ENCODE data around the gene GTPBP4.
"Not testable (repeated sequence)": the region's sequence is repeated elsewhere in the genome, so short reads cannot be mapped to it uniquely, and the experiment has no call there.

The GTPBP4 gene

DNA sequence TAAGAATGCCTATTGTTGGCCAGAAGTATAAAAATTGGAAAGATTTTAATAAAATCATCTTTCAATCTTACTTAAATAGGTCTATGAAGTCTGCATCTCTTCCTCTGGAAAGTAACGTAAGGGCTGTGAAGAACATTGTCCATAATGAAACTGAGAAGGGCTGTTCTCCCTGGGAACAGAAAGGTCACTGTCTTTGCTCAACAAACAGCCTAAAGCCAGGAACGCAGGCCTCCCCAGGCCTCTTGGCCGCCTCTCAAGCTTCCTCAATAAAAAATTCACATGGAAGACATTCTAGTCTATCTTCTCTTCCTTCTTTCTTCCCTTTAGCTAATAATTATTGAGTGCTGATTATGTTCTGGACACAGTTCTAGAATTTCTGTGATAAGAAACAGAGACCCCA is 46.5 kb downstream of the GTPBP4 start:
- ChIA-PET POLR2A (interaction anchor here (3.2 kb wide), 1 partner anchor 14 kb away, joined by 12 read pairs; the partner anchor contains the start of gene IDI1), CTCF (no interaction called here)
- no peak for TF ChIP-seq L3MBTL2 (conservative IDR thresholded peaks at IDR 0.05)
- TF ChIP-seq HDGF (IDR thresholded peaks at IDR 0.05; ENCODE audit: borderline replicate concordance): no peak
- no peak for TF ChIP-seq BHLHE40 (IDR thresholded peaks at IDR 0.05; ENCODE audit: borderline replicate concordance)
- TF ChIP-seq ZNF384 (IDR thresholded peaks at IDR 0.05): no peak
- TF ChIP-seq TARDBP (IDR thresholded peaks at IDR 0.05): no peak
- DNase-seq (ENCODE audit: extremely low spot score): no peak

DNA sequence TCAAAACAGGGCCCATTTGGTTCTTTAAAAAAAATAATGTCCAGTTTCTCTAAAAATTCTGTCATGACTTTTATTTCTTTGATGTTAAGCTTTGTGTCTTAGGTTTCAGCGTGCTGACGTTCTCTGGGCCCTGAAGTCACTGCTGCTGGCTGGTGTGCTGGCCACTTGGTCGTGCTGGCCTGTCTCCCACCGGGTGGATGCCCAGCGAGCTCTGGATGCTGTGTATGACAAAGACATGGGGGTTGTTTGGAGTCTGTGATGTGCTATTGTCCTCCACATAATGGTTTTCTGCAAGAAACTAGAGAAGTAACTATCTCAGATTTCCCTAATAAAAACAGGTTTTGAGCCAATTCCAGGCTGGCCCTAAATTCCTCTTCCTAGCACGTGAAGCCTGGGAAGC is 47.0 kb downstream of the GTPBP4 start:
- DNase-seq (ENCODE audit: extremely low spot score): no peak
- ChIA-PET POLR2A (interaction anchor here (0.7 to 3.2 kb wide), 2 partner anchors 13 to 14 kb away, joined by 3 to 12 read pairs; partner anchors contain the start of gene IDI1), CTCF (no interaction called here)
- TF ChIP-seq SP1 (IDR thresholded peaks at IDR 0.05) (no peak), HDGF (IDR thresholded peaks at IDR 0.05; ENCODE audit: borderline replicate concordance) (no peak), BHLHE40 (IDR thresholded peaks at IDR 0.05; ENCODE audit: borderline replicate concordance) (no peak), ELF4 (IDR thresholded peaks at IDR 0.05) (no peak), FOXA1 (IDR thresholded peaks at IDR 0.05) (no peak), TARDBP (IDR thresholded peaks at IDR 0.05) (no peak), L3MBTL2 (conservative IDR thresholded peaks at IDR 0.05) (no peak), FOXM1 (IDR thresholded peaks at IDR 0.05; ENCODE audit: borderline replicate concordance) (no peak)

DNA sequence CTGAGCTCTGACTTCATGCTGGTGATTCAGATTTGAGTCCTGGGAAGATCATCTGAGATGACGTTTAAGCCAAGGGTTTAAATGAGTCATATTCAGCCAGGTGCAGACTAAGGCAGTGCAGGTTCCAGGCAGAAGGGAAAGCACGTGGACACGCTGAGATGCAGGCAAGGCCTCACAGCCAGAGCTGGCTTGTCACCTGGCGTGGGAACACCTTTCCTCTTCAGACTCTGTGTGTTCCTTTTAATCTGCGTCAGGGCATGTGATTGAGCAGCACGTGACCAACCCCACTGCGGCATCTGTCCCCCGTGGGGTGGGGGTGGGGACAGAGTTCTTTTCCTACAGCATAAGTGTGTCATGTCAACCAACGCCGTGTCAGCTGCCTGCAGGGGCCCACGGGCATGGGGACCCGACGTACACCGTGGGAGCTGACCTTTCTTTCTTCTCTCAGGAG is 48.1 kb downstream of the GTPBP4 start:
- no peak for DNase-seq (ENCODE audit: extremely low spot score)
- ChIA-PET POLR2A (interaction anchor here (1.0 to 3.2 kb wide), 2 partner anchors 8 to 13 kb away, joined by 3 to 12 read pairs; partner anchors contain the start of gene IDI1), CTCF (no interaction called here)
- TF ChIP-seq BHLHE40 (IDR thresholded peaks at IDR 0.05; ENCODE audit: borderline replicate concordance): no peak
- TF ChIP-seq TARDBP (IDR thresholded peaks at IDR 0.05): no peak
- no peak for TF ChIP-seq ZNF384 (IDR thresholded peaks at IDR 0.05)
- no peak for TF ChIP-seq SUZ12 (IDR thresholded peaks at IDR 0.05)
- TF ChIP-seq ARNT (IDR thresholded peaks at IDR 0.05): no peak
- no peak for TF ChIP-seq L3MBTL2 (conservative IDR thresholded peaks at IDR 0.05)
- TF ChIP-seq, protein P1, sequence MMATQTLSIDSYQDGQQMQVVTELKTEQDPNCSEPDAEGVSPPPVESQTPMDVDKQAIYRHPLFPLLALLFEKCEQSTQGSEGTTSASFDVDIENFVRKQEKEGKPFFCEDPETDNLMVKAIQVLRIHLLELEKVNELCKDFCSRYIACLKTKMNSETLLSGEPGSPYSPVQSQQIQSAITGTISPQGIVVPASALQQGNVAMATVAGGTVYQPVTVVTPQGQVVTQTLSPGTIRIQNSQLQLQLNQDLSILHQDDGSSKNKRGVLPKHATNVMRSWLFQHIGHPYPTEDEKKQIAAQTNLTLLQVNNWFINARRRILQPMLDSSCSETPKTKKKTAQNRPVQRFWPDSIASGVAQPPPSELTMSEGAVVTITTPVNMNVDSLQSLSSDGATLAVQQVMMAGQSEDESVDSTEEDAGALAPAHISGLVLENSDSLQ (IDR thresholded peaks at IDR 0.05): no peak
- no peak for TF ChIP-seq FOXA1 (IDR thresholded peaks at IDR 0.05)
- no peak for TF ChIP-seq NFRKB (IDR thresholded peaks at IDR 0.05)
- TF ChIP-seq FOXK2 (IDR thresholded peaks at IDR 0.05): no peak
- TF ChIP-seq HDGF (IDR thresholded peaks at IDR 0.05; ENCODE audit: borderline replicate concordance): no peak
- TF ChIP-seq SP1 (IDR thresholded peaks at IDR 0.05): no peak
- no peak for TF ChIP-seq FOXM1 (IDR thresholded peaks at IDR 0.05; ENCODE audit: borderline replicate concordance)
- no peak for TF ChIP-seq LEF1 (IDR thresholded peaks at IDR 0.05; ENCODE audit: borderline replicate concordance)

- ChIA-PET POLR2A (interaction anchor here (1.0 to 2.0 kb wide), 2 partner anchors 8 to 12 kb away, joined by 3 to 8 read pairs; partner anchors contain the start of gene IDI1), CTCF (no interaction called here)
- DNase-seq (ENCODE audit: extremely low spot score): no peak
- no peak for TF ChIP-seq BHLHE40 (IDR thresholded peaks at IDR 0.05; ENCODE audit: borderline replicate concordance)
- no peak for TF ChIP-seq L3MBTL2 (conservative IDR thresholded peaks at IDR 0.05)
- no peak for TF ChIP-seq ARNT (IDR thresholded peaks at IDR 0.05)
- TF ChIP-seq SUZ12 (IDR thresholded peaks at IDR 0.05): no peak
- no peak for TF ChIP-seq SP1 (IDR thresholded peaks at IDR 0.05)
- no peak for TF ChIP-seq HDGF (IDR thresholded peaks at IDR 0.05; ENCODE audit: borderline replicate concordance)
- TF ChIP-seq TARDBP (IDR thresholded peaks at IDR 0.05): no peak
Measured at GRCh38 chr10:1037098-1037497, 48.9 kb downstream of the GTPBP4 start.

DNA sequence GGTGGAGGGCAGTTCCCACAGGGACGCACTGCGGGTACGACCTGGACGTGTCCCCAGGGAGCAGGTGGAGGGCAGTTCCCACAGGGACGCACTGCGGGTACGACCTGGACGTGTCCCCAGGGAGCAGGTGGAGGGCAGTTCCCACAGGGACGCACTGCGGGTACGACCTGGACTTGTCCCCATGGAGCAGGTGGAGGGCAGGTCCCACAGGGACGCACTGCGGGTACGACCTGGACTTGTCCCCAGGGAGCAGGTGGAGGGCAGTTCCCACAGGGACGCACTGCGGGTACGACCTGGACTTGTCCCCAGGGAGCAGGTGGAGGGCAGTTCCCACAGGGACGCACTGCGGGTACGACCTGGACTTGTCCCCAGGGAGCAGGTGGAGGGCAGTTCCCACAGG is 50.5 kb downstream of the GTPBP4 start:
- POLR2A ChIA-PET: interaction anchor here (1.0 to 2.0 kb wide), 2 partner anchors 10 kb away, joined by 4 to 8 read pairs; partner anchors contain the start of gene IDI1
- CTCF ChIA-PET; DNase-seq (ENCODE audit: extremely low spot score): not testable (repeated sequence)

DNA sequence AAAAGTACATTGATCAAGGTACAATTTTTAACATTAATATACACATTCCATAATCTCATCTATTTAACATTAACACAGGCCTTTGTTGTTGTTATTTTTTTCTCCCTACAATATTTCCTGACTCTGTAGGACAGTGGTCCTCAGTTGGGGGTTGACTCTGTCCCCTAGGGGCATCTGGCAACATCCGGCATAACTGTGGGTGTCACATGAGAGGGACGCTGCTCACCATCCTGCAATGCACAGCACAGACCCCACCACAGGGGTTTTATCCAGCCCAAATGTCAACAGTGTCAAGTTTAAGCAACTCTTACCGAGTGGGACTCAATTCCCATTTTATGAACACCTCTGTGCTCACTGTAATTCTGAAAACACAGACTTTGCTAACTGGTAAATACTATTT is 51.9 kb downstream of the GTPBP4 start:
- no peak for DNase-seq (ENCODE audit: extremely low spot score)
- TF ChIP-seq SP1 (IDR thresholded peaks at IDR 0.05): no peak
- no peak for TF ChIP-seq SUZ12 (IDR thresholded peaks at IDR 0.05)
- TF ChIP-seq FOXK2 (IDR thresholded peaks at IDR 0.05): no peak
- TF ChIP-seq L3MBTL2 (conservative IDR thresholded peaks at IDR 0.05): no peak
- no peak for TF ChIP-seq LEF1 (IDR thresholded peaks at IDR 0.05; ENCODE audit: borderline replicate concordance)
- TF ChIP-seq FOXM1 (IDR thresholded peaks at IDR 0.05; ENCODE audit: borderline replicate concordance): no peak
- no peak for TF ChIP-seq ARNT (IDR thresholded peaks at IDR 0.05)
- no peak for TF ChIP-seq BHLHE40 (IDR thresholded peaks at IDR 0.05; ENCODE audit: borderline replicate concordance)
- TF ChIP-seq, protein P1 (IDR thresholded peaks at IDR 0.05): no peak
- no peak for TF ChIP-seq TARDBP (IDR thresholded peaks at IDR 0.05)
- POLR2A ChIA-PET: no interaction called here
- CTCF ChIA-PET: no interaction called here

GRCh38 chr10:1041514-1041913 is 53.3 kb downstream of the GTPBP4 start:
- CTCF ChIA-PET: no interaction called here
- no peak for DNase-seq (ENCODE audit: extremely low spot score)
- POLR2A ChIA-PET: no interaction called here
- TF ChIP-seq SP1 (IDR thresholded peaks at IDR 0.05) (no peak), FOXK2 (IDR thresholded peaks at IDR 0.05) (no peak), BHLHE40 (IDR thresholded peaks at IDR 0.05; ENCODE audit: borderline replicate concordance) (no peak), ZNF384 (IDR thresholded peaks at IDR 0.05) (no peak), SUZ12 (IDR thresholded peaks at IDR 0.05) (no peak), FOXM1 (IDR thresholded peaks at IDR 0.05; ENCODE audit: borderline replicate concordance) (no peak), LEF1 (IDR thresholded peaks at IDR 0.05; ENCODE audit: borderline replicate concordance) (no peak), HDGF (IDR thresholded peaks at IDR 0.05; ENCODE audit: borderline replicate concordance) (no peak), ARNT (IDR thresholded peaks at IDR 0.05) (no peak), FOXA1 (IDR thresholded peaks at IDR 0.05) (no peak), NFRKB (IDR thresholded peaks at IDR 0.05) (no peak)
- TF ChIP-seq, protein P1 (IDR thresholded peaks at IDR 0.05): no peak
